ENCODE results near the gene ITGB6.

ITGB6 gene, protein sequence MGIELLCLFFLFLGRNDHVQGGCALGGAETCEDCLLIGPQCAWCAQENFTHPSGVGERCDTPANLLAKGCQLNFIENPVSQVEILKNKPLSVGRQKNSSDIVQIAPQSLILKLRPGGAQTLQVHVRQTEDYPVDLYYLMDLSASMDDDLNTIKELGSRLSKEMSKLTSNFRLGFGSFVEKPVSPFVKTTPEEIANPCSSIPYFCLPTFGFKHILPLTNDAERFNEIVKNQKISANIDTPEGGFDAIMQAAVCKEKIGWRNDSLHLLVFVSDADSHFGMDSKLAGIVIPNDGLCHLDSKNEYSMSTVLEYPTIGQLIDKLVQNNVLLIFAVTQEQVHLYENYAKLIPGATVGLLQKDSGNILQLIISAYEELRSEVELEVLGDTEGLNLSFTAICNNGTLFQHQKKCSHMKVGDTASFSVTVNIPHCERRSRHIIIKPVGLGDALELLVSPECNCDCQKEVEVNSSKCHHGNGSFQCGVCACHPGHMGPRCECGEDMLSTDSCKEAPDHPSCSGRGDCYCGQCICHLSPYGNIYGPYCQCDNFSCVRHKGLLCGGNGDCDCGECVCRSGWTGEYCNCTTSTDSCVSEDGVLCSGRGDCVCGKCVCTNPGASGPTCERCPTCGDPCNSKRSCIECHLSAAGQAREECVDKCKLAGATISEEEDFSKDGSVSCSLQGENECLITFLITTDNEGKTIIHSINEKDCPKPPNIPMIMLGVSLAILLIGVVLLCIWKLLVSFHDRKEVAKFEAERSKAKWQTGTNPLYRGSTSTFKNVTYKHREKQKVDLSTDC

DNA sequence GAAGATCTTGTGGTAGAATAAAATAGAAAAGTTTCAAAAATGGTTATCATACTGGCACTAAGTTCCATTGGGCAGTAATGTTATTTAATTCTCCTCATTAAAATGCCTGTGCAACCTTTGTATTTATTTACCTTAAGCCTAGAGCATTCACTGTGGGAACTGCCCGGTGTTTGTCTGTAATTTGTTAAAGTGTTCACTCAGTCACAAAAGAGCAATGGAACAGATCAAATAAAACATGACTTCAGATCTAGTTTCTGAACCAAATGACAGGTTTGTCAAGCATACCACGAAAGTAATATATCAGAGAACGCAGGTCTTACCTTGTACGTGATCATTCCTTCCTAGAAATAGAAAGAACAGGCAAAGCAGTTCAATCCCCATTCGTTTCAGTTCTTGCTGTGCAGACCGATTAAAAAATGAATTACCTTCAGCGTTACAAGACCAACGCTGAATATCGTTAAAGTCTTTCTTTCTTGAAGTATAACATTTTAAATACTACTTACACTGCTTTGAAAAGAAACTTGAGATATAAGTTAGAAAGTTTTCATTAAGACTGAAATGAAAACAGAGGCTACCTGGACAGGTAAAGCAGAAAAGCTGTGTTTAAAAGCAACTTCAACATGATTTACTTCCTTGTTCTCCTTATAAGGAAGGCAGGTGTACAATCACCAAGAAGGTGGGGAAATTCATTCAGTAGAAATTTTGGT lies at the start of gene ITGB6:
ITGB6 (minus strand) TSS at position 590 of the 707 bp plus-strand sequence; CDS start at position 381, 209 bp downstream.
- DNase-seq: no peak

DNA sequence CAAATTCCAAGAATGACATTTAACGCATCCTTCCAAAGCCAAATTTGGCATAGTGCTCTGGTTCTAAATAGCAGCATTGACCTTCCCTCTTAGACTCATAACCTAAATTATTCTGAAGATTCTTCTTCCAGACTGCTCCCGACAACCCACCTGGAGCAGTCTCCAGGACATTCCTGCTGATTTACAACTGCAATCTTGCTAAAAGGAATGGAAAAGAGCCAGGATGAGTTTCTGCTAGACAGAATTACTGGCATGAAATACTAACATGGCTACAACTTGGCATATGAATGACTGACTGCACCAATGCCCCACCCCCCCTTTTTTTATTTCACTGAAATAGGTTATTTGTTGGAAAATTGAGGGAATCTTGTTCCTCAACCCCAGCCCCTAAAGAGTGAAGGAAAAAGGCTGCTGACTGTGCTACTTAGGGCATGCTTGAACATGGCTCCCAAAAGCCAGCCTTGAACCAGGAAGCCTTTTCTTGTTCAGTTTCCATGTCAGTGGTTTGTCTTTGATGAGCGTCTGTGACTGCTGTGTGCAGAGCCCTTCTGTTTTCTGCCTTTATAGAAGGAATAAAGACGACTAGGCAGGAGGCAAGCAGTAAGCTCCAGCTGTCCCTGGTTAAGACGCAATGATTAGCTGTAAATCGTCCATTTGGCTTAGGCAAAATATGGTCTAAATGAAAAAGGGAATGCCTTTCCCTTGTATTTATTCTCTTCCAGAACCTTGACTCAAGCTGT lies 47.4 kb upstream of the ITGB6 start:
- DNase-seq: no peak

GRCh38 chr2:160246356-160246755 lies 46.3 kb upstream of the ITGB6 start:
- DNase-seq: no peak

GRCh38 chr2:160245614-160246155 lies 45.6 kb upstream of the ITGB6 start:
- DNase-seq: no peak

DNA sequence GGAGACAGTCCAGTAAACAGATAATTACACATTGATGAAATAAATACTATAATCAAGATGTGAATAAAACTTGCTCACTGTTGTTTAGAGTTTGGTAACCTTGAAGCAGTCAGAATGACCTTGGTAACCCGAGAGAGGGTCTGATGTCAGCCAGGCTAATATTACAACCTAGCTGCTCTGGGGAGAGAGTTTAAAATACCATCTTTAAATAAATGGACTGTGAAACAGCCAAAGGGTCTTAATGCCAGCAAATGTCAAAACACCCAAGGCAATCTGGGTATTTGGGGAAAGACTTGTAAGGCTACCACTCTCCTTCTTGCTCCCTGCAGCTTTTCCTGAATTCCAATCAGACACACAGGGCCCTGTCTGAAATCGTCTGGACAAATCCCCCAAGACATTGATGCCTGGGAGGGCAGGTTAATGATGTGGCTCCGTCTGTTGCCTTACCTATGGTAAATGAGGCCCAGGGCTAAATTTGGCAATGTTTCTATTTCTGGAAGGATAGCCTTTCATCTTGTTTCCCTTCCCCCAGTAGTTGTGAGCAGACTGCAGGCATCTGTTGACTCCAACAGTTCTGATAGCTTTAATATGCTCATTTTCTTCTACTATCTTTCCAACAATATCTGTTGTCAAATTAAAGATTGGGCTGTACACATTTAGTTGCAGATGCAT lies 43.0 kb upstream of the ITGB6 start:
- DNase-seq: no peak

- DNase-seq: peak; percentile 13
Measured at GRCh38 chr2:160241251-160242137, 41.4 kb upstream of the ITGB6 start.

DNA sequence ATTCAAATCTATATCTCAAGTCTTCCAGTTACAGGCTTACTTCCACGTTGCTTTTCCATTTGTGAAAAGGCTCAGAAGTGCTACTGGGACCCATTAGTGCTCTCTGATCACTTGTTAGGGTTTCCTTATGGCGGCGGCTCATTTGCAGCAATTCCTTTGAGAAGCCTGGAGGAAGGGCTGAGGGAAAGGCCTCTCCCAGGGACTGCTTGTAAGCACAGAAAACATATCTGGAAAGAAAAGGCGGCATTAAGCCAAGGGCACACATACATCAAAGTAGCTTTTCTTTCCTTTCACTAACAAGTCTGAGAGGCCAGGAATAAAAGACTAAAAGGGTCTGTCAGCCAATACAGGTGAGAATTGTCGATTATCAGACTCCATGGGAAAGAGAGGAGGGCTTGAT lies 39.4 kb upstream of the ITGB6 start:
- no peak for DNase-seq

DNA sequence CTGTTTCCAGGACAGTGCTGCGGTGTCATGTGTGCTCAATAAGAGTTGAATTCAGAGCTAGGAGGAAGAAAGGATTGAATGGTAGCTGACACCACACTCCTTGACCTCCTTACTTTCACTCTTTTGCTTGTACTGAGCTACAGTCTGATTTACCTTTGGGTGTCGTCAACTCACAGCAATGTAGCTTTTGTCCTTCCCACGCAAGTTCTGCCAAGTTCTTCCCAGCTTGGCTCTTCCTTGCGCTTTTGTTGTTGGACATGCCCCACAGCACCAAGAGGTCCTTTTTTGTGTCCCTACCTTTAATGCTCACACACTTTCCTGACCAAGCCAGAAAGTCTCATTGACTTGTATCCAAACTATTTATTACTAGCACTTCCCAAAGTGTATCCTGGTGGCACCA lies 38.3 kb upstream of the ITGB6 start:
- DNase-seq: no peak

DNA sequence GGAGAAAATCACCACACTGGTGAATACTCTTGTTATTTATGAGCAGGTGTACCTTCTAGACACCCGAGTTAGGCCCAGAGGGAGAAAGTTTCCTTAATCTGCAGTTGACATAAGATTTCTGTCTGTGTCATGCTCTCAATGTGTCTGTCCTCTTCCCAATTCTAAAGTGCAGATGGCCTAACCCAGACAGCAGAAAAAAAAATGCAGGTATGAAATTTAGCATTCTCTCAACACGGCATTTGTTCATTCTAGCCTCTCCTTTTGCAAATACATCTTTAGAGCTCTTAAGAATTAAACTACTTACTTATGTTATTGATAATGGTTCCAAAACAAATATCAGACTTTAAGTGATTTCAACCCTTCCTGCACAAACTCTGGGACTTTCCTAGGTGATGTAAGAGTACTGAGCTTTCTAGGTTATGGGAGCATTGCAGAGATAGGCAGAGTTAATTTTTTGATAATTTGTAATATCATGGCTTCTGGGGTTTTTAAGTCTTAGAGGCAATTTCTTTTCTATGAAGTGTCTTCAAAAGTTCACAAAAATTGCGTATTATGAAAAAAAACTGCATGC lies 32.9 kb upstream of the ITGB6 start:
- DNase-seq: no peak

DNA sequence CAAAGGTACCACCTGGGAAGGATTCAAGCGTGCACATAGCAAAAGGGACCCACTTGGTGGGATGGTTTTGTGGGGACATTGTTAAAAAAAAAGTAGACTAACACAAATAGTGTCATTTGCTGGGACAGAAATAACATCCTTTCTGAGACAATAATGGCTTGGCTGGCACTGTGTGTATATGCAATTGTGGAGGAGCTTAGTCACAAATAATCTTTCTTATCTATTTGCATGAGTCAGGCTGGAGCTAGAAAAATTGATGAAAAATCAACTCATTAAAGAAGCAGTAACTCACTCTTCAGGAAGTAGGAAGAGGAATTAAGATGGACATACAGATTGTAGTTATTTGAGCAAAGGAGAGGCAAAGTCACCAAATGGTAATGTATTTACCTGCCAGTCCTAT lies 29.5 kb upstream of the ITGB6 start:
- DNase-seq: no peak

GRCh38 chr2:160228141-160228917 lies 28.3 kb upstream of the ITGB6 start:
- no peak for DNase-seq

DNA sequence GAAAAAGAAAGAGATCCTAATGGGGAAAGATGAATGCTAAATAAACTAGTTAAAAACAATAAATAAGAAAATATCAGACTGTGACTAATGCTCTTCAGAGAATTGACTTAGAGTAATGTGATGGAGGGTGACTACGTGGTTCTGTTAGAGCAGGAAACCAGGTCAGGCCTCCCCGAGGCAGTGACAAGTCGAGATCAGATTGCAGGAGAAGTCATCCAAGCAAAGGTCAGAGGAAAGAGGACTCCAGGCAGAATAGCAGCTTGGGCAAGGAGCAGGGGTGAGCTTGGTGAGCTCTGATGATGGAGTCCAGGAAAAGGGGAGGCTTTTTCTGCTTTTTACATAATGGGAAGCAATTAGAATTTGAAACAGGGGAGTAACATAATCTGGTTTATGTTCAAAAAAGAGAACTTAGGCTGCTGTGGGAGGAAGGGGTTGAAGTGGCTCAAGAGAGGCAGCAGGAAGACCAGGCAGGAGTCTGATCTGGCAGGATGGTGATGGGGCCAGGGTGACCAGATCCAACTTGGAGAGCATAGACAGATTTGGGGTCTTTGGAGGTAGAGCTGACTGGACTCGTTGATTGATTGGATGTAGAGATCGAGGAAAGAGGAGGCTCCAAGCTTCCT lies 27.3 kb upstream of the ITGB6 start:
- no peak for DNase-seq

DNA sequence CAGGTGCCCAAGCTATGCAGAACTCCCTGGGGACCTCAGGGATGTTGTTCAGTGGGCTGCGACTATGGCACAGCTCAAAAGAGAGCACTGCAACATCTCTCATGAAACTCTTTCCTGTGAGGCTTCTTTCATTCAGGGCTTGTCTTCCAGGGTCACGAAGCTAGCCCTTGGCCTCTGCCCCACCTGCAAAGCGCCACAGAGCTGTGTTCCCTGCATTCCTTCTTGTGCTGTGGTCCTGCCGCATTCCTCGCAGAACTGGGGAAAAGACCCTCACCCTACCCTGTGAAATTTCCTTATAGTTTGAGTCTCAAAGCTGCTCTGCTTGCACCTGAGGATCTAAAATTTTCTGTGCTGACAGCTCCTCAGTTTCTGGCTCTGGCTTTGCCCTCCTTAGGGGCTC lies 26.3 kb upstream of the ITGB6 start:
- DNase-seq: no peak

GRCh38 chr2:160225722-160226121 lies 25.6 kb upstream of the ITGB6 start:
- DNase-seq: no peak

DNA sequence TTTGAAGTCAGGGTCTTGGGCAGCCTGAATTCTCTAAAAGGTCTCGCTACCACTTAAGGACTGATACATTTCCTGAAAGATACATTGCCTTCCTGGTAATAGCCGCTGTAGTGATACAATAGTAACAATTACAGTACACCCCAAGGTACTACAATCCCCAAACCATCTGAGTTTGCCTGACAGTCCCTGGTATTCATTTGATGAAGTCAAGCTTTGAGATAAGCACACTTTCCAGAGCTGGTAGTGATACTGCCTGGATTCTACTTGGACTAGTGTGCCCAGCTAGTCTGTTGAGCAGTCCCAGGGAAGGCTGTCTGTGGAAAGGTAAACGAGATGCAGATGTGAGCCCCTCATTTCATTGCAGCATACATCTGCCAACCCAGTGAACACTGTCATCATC lies 24.4 kb upstream of the ITGB6 start:
- no peak for DNase-seq

DNA sequence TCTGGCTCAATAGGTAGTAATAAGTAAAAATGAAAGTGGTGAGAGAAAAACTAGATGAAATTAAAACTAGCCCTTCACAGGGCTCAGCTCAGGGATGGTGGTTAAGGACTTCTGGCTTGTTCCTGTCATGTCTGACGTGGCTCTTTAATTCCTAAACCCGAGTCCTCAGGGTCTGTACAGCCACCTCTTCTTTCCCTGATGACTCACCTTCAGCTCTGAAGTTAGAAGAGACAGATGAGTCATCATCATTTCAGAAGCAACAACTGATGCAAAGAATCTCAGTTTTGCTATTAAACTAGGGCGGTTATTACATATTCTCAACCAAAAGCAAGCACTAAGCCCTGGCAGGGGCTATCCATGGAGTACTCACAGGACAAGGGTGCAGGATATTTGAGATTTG lies 24.0 kb upstream of the ITGB6 start:
- no peak for DNase-seq

GRCh38 chr2:160223560-160223959 lies 23.5 kb upstream of the ITGB6 start:
- DNase-seq: no peak

- DNase-seq: no peak
Measured at GRCh38 chr2:160222546-160223283, 22.6 kb upstream of the ITGB6 start.
